K562 (cell line): ENCODE data around the gene UBL7. TPM values are rescaled to one million over a fixed set of nuclear protein-coding genes. Genes with fewer than 3 reads are reported as not detected.

Experiments used
- REST ChIP-seq, 2 experiments: fragments of 450-650 bp; formaldehyde crosslinking in 1 of 2; IDR thresholded peaks; 2 replicates each; pipeline versions ENCODE4 v1.4.0 to v1.6.1; 2014 to 2020; ENCODE audit warnings: mild to moderate bottlenecking in 2 of 2, borderline replicate concordance in 1 of 2, low read depth in 1 of 2
- ZNF551 ChIP-seq: fragments of 250-450 bp; sonication (Bioruptor Pico); IDR thresholded peaks from 2 replicates; pipeline ENCODE4 v1.5.0; 2021; ENCODE audit warnings: mild to moderate bottlenecking, moderate library complexity
- polyA plus RNA-seq, 8 experiments: library from polyadenylated mRNA; depleted of rRNA in 4 of 8; stranded (reverse) in 5 of 8; unstranded in 3 of 8; fragments of >200 nt; fragmentation: Nextera tagmentation in 2 of 8; fragmentation: Illumina TruSeq in 1 of 8; extraction: Ambion mirVana in 2 of 8; extraction: Trizol in 1 of 8; gene quantifications; 2 replicates each; pipeline versions ENCODE4 v1.2.1 to v1.2.3, GENCODE V29; 2011 to 2014; ENCODE audit warnings: inconsistent platforms in 1 of 8, missing spikeins in 1 of 8
- total RNA-seq, 7 experiments: library from RNA; depleted of rRNA in 6 of 7; stranded (reverse); fragments of >200 nt in 6 of 7; fragmentation: Illumina TruSeq in 2 of 7; extraction: Trizol in 2 of 7; gene quantifications; 2 replicates each; pipeline versions ENCODE4 v1.2.1 to v1.2.3, GENCODE V29; 2011 to 2021; ENCODE audit warnings: low replicate concordance in 1 of 7

Gene UBL7
- total and polyA plus RNA-seq, 9 of the 15 experiments (the other 6 are each of a cell fraction or from before 2014, with no cell fraction given): 19.2 to 63.4 (median 44.9) TPM

DNA sequence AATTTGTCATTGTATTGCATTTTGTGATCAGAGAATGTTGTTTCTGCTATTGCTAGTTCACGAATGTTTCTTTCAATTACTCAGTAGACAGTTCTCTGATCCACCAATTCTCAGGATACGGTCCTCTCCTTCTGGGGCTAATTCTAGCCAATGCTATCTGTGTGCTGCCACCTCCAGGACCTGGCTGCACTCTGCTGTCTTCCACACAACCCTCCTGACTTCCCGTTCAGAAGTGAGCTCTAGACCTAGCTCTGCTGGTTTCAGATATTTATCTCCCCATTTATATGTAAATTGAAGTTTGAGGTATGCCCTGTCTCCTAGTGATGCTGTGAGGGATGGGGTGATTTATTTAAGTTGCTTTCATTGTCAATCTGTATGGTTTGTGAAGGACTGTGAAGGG lies 21.7 kb upstream of the UBL7 start (continued):
- TF ChIP-seq REST (IDR thresholded peaks at IDR 0.05; ENCODE audit: borderline replicate concordance) (peak; percentile 13; the same call in 1 of the 2 replicates), REST (CRISPR knock-in tag; IDR thresholded peaks at IDR 0.05; ENCODE audit: low read depth) (no peak), ZNF551 (CRISPR knock-in tag) (no peak)
